Measurements from ENCODE around the gene ENPP7. TPM values are rescaled to one million over a fixed set of nuclear protein-coding genes. Genes with fewer than 3 reads are reported as not detected.
"Not testable (repeated sequence)": the region's sequence is repeated elsewhere in the genome, so short reads cannot be mapped to it uniquely, and the experiment has no call there.

ENPP7 gene
- total RNA-seq, 1 experiment from 2014 or later: not detected

DNA sequence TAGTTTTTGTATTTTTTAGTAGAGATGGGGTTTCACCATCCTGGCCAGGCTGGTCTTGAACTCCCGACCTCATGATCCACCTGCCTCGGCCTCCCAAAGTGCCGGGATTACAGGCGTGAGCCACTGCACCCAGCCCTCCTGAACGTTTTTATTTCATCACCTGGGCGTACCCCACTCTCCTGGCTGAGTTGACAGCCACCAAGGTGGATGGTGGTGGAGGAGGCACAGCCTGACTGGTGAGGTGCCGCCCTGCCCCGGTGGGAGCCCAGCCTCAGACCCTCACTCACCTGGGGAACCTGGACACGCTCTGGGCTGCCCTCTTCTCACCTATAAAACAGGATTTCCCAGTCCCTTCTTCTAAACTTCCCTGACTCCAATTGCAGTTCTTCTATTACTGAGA is 42.0 kb downstream of the ENPP7 start:
- ATAC-seq; H4K20me1 ChIP-seq (ENCODE audit: insufficient read depth); H3K9ac ChIP-seq (ENCODE audit: low read length); H3K4me2 ChIP-seq (ENCODE audit: low read length); H3K79me2 ChIP-seq (ENCODE audit: insufficient read depth, low read length); H3K9me3 ChIP-seq (ENCODE audit: control insufficient read depth in 1 of 2, insufficient read depth in 1 of 2, low read depth in 1 of 2, low read length in 2 of 2); H2AFZ ChIP-seq (ENCODE audit: low read depth, low read length, poor library complexity, severe bottlenecking); CTCF ChIA-PET; H3K27ac ChIP-seq (ENCODE audit: low read depth, low read length); H3K4me3 ChIP-seq (replicated peaks in 1 of 2; ENCODE audit: low read depth in 1 of 2, low read length in 2 of 2); H3K36me3 ChIP-seq (ENCODE audit: control insufficient read depth in 1 of 2, insufficient read depth in 2 of 2, low read length in 2 of 2); POLR2A ChIA-PET; DNase-seq (ENCODE audit: low read depth, low spot score); intact Hi-C loops (cut with micrococcal nuclease); BruUV-seq (replicated peaks); H3K9me2 ChIP-seq (ENCODE audit: insufficient read depth); RAD21 ChIA-PET (ENCODE audit: low non-redundant PET in 1 of 2, low total read pairs in 2 of 2, uncharacterized antibody in 2 of 2, unreplicated experiment in 2 of 2): not testable (repeated sequence)
- H3K27me3 ChIP-seq (ENCODE audit: insufficient read depth, low read length): peaks cover 34% of the 10 kb centered on the region
- H3K4me1 ChIP-seq (ENCODE audit: control insufficient read depth in 1 of 2, insufficient read depth in 2 of 2, low read length in 2 of 2): peaks cover 5 to 14% of the 10 kb centered on the region in 2 experiments

DNA sequence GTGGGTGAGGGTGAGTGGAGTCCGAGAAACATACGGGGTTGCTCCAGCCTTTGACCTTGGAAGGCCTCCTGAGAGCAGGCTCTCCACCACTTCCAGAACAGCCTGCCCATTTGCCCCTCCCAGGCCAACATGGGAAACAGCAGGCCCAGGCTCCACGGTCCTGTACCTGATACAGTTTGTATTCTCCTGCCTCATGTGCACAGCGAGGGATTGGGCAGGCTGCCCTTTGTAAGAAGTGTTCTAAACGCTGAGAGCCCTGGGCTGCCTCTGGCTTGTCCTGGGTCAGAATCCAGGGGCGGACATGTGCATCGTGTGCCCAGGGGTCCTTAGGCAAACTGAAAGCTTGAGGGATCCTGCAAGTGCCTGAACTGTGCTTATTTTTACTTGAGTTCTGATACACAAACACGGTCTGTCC is 43.8 kb downstream of the ENPP7 start:
- H3K4me2 ChIP-seq (ENCODE audit: low read length): no peak overlapping the region
- H3K9ac ChIP-seq (ENCODE audit: low read length): no peak overlapping the region
- no peak for ATAC-seq
- no peak overlapping the region for H2AFZ ChIP-seq (ENCODE audit: low read depth, low read length, poor library complexity, severe bottlenecking)
- H3K4me3 ChIP-seq (replicated peaks in 1 of 2; ENCODE audit: low read depth in 1 of 2, low read length in 2 of 2): no peak overlapping the region
- ChIA-PET RAD21 (ENCODE audit: low non-redundant PET in 1 of 2, low total read pairs in 2 of 2, uncharacterized antibody in 2 of 2, unreplicated experiment in 2 of 2) (interaction anchor here in 1 of 2 experiments (0.6 kb wide), 1 partner anchor 57 kb away, joined by 3 read pairs; no protein-coding TSS in a partner anchor), POLR2A (no interaction called here), CTCF (interaction anchor here (1.1 to 1.6 kb wide), 5 partner anchors 15 to 65 kb away, joined by 3 to 4 read pairs (median 4); partner anchors contain the start of gene CBX4)
- no TSS peak for BruUV-seq (replicated peaks)
- H3K9me2 ChIP-seq (ENCODE audit: insufficient read depth): no peaks in the 10 kb centered on the region
- H4K20me1 ChIP-seq (ENCODE audit: insufficient read depth): no peaks in the 10 kb centered on the region
- H3K36me3 ChIP-seq (ENCODE audit: control insufficient read depth in 1 of 2, insufficient read depth in 2 of 2, low read length in 2 of 2): peaks cover 0 to under 1% of the 10 kb centered on the region in 2 experiments; a peak in 1 of 4 replicates
- H3K4me1 ChIP-seq (ENCODE audit: control insufficient read depth in 1 of 2, insufficient read depth in 2 of 2, low read length in 2 of 2): peaks cover 12 to 23% of the 10 kb centered on the region in 2 experiments
- peaks cover 11% of the 10 kb centered on the region for H3K79me2 ChIP-seq (ENCODE audit: insufficient read depth, low read length)
- no peak for DNase-seq (ENCODE audit: low read depth, low spot score)
- H3K27me3 ChIP-seq (ENCODE audit: insufficient read depth, low read length): peaks cover 34% of the 10 kb centered on the region
- intact Hi-C loops (cut with micrococcal nuclease): no loop called here
- TF ChIP-seq RAD21 (IDR thresholded peaks at IDR 0.05; ENCODE audit: low read depth) (no peak), JUND (IDR thresholded peaks at IDR 0.05) (no peak), FOSL1 (IDR thresholded peaks at IDR 0.05; ENCODE audit: low read depth) (no peak), ELF1 (IDR thresholded peaks at IDR 0.05; ENCODE audit: borderline replicate concordance, low read depth) (no peak), SIN3A (IDR thresholded peaks at IDR 0.05; ENCODE audit: low read depth) (no peak), YY1 (IDR thresholded peaks at IDR 0.05; ENCODE audit: extremely low read depth, insufficient replicate concordance, low read depth, low read length) (no peak), EGR1 (IDR thresholded peaks at IDR 0.05; ENCODE audit: low read depth) (no peak)
- H3K27ac ChIP-seq (ENCODE audit: low read depth, low read length): no peak overlapping the region
- H3K9me3 ChIP-seq (ENCODE audit: control insufficient read depth in 1 of 2, insufficient read depth in 1 of 2, low read depth in 1 of 2, low read length in 2 of 2): no peaks in the 10 kb centered on the region
